Measurements from ENCODE around the gene CLEC2A. TPM values are rescaled to one million over a fixed set of nuclear protein-coding genes. Genes with fewer than 3 reads are reported as not detected.
"Not testable (repeated sequence)": the region's sequence is repeated elsewhere in the genome, so short reads cannot be mapped to it uniquely, and the experiment has no call there.

The CLEC2A gene
- not detected for total RNA-seq
- long read RNA-seq, result 0 reads

- intact Hi-C loops (cut with DNase I, micrococcal nuclease), result no loop called here
- DNase-seq, result no peak
- no peak for ATAC-seq
Measured at GRCh38 chr12:9932270-9932669, at the start of gene CLEC2A. TSS of gene CLEC2A (minus strand) at chr12:9932370. CDS start at chr12:9932329, 41 bp downstream.

GRCh38 chr12:9980126-9980525 is 48.0 kb upstream of the CLEC2A start:
- DNase-seq, result no peak
- intact Hi-C loops (cut with DNase I, micrococcal nuclease), result no loop called here
- no peak for ATAC-seq

DNA sequence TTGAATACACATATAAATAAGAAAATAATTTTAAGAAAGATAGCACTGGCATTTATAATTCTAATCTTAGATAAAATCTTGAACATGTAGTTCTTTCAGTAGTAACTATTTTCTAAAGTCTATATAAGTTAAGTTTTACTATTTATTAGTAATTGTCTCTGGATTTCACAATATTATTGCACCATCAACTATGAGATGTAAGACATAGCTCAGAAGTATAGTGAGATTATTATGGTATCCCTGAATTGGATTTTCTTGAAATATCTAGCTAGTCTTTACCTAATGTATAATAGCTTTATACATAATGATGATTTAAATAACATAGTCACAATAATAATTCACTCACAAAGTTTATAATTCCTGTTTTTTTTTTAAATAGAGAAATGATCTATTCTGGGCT is 45.7 kb upstream of the CLEC2A start:
- intact Hi-C loops (cut with DNase I, micrococcal nuclease), result no loop called here
- ATAC-seq (no peak), DNase-seq (no peak)

GRCh38 chr12:9976626-9977025 is 44.5 kb upstream of the CLEC2A start:
- intact Hi-C loops (cut with DNase I, micrococcal nuclease); ATAC-seq: not testable (repeated sequence)

GRCh38 chr12:9975614-9976013 is 43.4 kb upstream of the CLEC2A start:
- DNase-seq (no peak), ATAC-seq (no peak)
- intact Hi-C loops (cut with DNase I, micrococcal nuclease), result no loop called here

More at GRCh38 chr12:9976626-9977025, 44.5 kb upstream of the CLEC2A start:
- not testable (repeated sequence) for DNase-seq

DNA sequence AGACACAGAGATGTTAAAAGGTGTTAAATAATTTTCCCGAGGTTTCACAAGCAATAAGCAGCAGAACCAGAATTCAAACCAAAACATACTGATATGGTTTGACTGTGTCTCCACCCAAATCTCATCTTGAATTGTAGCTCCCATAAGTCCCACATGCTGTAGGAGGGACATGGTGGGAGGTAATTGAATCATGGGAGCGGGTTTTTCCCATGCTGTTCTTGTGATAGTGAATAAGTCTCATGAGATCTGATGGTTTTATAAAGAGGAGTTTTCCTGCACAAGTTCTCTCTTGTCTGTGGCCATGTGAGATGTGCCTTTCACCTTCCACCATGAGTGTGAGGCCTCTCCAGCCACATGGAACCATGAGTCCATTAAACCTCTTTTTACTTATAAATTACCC is 42.6 kb upstream of the CLEC2A start:
- ATAC-seq; intact Hi-C loops (cut with DNase I, micrococcal nuclease); DNase-seq: not testable (repeated sequence)

DNA sequence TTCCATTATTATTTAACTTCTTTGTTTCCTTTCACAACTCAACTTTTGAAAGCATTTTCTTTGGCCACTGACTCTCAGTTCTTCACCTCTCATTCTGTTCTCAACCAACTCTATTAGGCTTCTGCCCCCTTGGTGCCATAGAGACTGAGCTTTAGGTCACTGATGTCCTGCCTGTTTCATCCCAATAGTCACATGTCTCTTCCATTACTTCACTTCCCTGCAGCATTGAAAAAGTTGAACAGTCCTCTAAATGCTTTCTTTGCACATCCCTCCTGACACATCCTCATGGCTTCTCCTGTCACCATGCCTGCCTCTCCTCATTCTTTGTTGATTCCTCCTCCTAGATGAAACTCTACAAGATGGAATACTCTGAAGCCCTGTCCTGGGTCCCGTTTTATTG is 41.8 kb upstream of the CLEC2A start:
- no peak for DNase-seq
- intact Hi-C loops (cut with DNase I, micrococcal nuclease), result no loop called here
- no peak for ATAC-seq

DNA sequence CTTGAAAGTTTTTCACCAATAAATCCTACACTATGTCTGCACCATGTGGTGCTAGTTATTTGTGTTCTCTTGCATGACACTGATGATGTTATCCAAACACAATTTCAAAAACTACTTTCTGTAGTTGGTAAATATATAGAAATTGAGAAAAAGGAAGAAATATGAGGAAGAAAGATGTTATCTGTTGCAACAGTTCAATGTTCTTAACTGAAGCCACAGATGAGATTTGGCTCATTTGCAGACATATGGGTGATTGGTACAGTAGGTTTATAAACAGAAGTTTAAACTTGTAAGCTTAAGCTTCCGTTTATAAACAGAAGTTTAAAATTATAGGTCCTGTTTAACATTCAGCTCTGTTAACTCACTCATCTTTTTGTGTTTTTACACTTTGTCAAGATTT is 39.0 kb upstream of the CLEC2A start, which contains the start of gene CLEC12A:
Gene CLEC12A (plus strand): TSS at position 229 of the 400 bp plus-strand sequence. CDS start 188 bp downstream, outside the sequence.
- no peak for ATAC-seq
- DNase-seq, result no peak
- intact Hi-C loops (cut with DNase I, micrococcal nuclease), result no loop called here

DNA sequence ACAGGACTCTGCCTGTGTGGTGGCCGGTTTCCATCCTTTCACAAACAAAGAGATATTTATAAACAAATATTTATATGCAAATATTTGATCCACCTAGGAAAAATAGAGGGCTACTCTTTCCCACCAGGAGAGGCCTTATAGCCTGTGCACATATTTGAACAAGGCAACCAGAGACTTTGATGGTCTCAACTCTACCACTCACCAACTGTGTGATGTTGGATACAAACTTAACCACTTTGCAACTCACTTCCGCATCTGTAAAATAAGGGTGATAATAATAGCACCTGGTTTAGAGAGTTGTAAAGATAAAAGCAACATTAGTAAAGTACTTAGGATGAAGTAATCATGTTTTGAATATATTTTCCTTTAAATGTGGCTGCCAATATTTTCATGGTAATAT is 37.5 kb upstream of the CLEC2A start:
- no peak for ATAC-seq
- intact Hi-C loops (cut with DNase I, micrococcal nuclease), result no loop called here
- no peak for DNase-seq

- DNase-seq, result no peak
- no peak for ATAC-seq
- intact Hi-C loops (cut with DNase I, micrococcal nuclease), result no loop called here
Measured at GRCh38 chr12:9961901-9962300, 29.7 kb upstream of the CLEC2A start.

GRCh38 chr12:9961106-9961505 is 28.9 kb upstream of the CLEC2A start:
- ATAC-seq, result no peak
- intact Hi-C loops (cut with DNase I, micrococcal nuclease), result no loop called here
- no peak for DNase-seq

GRCh38 chr12:9960590-9960989 is 28.4 kb upstream of the CLEC2A start:
- intact Hi-C loops (cut with DNase I, micrococcal nuclease), result no loop called here
- no peak for DNase-seq
- no peak for ATAC-seq

- intact Hi-C loops (cut with DNase I, micrococcal nuclease), result no loop called here
- DNase-seq, result no peak
- no peak for ATAC-seq
Measured at GRCh38 chr12:9957834-9958233, 25.7 kb upstream of the CLEC2A start.

GRCh38 chr12:9952954-9953729 is 21.0 kb upstream of the CLEC2A start:
- ATAC-seq; intact Hi-C loops (cut with DNase I, micrococcal nuclease): not testable (repeated sequence)

DNA sequence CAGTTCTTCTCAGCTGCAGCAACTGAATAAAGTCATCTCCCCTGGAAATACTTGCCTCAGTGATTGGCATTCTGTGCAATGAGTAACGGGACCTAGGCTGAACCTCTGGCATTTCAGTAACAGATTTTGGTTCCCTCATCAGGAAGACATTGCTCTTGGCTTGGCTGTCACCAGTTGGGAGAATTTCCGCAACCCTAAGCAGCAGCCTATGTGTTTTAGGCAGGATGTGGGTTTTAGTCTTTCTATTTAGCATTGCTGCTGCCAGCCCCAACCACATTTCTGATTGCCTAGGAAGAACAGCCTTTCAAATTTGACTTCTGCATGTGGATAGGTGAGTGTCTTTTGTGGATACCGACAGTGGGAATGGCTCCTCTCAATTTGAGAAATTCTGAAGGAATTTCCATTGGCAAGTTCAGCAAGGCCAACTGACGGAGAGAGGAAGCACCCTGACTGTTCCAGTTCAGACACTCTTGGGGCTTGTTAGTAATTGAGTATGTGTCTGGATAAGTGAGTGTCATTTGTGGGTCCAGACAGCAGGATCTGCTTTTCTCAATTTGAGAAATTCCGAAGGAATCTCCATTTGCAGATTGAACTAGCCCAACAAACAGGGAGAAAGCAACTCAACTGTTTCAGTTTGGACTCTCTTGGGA is 19.0 kb upstream of the CLEC2A start:
- DNase-seq (no peak), ATAC-seq (no peak)

More at GRCh38 chr12:9952954-9953729, 21.0 kb upstream of the CLEC2A start:
- DNase-seq, result not testable (repeated sequence)

GRCh38 chr12:9948606-9949296 is 16.6 kb upstream of the CLEC2A start:
- intact Hi-C loops (cut with DNase I, micrococcal nuclease), result no loop called here
- no peak for DNase-seq
- no peak for ATAC-seq

More for the DNA sequence above, 19.0 kb upstream of the CLEC2A start:
- intact Hi-C loops (cut with DNase I, micrococcal nuclease), result no loop called here

- no peak for ATAC-seq
- intact Hi-C loops (cut with DNase I, micrococcal nuclease), result no loop called here
- DNase-seq, result no peak
Measured at GRCh38 chr12:9947674-9948073, 15.5 kb upstream of the CLEC2A start.

DNA sequence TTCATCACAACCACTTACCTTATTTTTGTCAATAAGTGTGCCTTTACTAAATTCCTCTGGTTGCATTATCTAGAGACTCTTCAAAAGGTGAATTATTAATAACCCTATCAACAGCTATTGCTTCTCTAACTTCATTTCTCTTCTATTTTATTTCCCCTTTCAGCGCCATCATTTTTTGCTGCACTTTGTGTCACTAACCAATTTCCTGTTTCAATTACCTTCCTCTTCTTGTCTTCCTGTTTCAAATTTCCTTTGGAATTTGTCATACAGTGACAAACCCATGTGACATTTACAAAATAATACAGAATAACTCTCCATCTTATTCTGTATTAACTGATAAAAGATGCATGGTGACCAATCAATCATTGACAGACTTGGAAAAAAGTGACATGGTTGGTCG is 12.2 kb upstream of the CLEC2A start:
- DNase-seq (no peak), ATAC-seq (no peak)
- intact Hi-C loops (cut with DNase I, micrococcal nuclease), result no loop called here

- intact Hi-C loops (cut with DNase I, micrococcal nuclease), result no loop called here
- ATAC-seq, result no peak
- DNase-seq, result no peak
Measured at GRCh38 chr12:9943240-9943639, 11.1 kb upstream of the CLEC2A start.

- no peak for ATAC-seq
- intact Hi-C loops (cut with DNase I, micrococcal nuclease), result no loop called here
Measured at GRCh38 chr12:9941838-9942237, 9.7 kb upstream of the CLEC2A start.

More at GRCh38 chr12:9941838-9942237, 9.7 kb upstream of the CLEC2A start:
- no peak for DNase-seq
